ENCODE results near the gene SLC5A12.

GRCh38 chr11:26741036-26741435 lies 19.2 kb upstream of the SLC5A12 start:
- no peak for TF ChIP-seq EZH2 (optimal IDR thresholded peaks at IDR 0.05; ENCODE audit: low read depth, low read length)
- no peak for TF ChIP-seq CTCF (IDR thresholded peaks at IDR 0.05; ENCODE audit: low read length)
